Vagina (tissue), 2 donors: ENCODE data around the gene PSMB10. TPM values are rescaled to one million over a fixed set of nuclear protein-coding genes. Genes with fewer than 3 reads are reported as not detected.
"Not testable (repeated sequence)": the region's sequence is repeated elsewhere in the genome, so short reads cannot be mapped to it uniquely, and the experiment has no call there.

Experiments used
- DNase-seq, 2 donors: peaks; one replicate each; pipeline ENCODE4 v3.0.0-alpha.2; 2017; ENCODE audit errors: extremely low spot score in 2 of 2
- H3K27ac ChIP-seq: fragments of 200-600 bp; sonication (generic); one replicate; pipeline ENCODE4 v1.5.1; 2019
- H3K27me3 ChIP-seq: fragments of 200-600 bp; sonication (generic); one replicate; pipeline ENCODE4 v1.5.1; 2019
- H3K36me3 ChIP-seq, 2 donors: fragments of 200-600 bp; sonication (generic); one replicate each; pipeline ENCODE4 v1.5.1; 2017 to 2019
- H3K4me1 ChIP-seq: fragments of 200-600 bp; sonication (generic); one replicate; pipeline ENCODE4 v1.5.1; 2019
- H3K4me3 ChIP-seq, 2 donors: fragments of 200-600 bp; sonication (generic); 1 replicate in 1 of 2; 2 replicates in 1 of 2; pipeline ENCODE4 v1.5.1; 2016 to 2019
- H3K9me3 ChIP-seq: fragments of 200-600 bp; sonication (generic); one replicate; pipeline ENCODE4 v1.5.1; 2019
- POLR2A ChIP-seq, 2 donors: fragments of 450-650 bp; IDR thresholded peaks; one replicate each; pipeline ENCODE4 v1.6.1; 2017; ENCODE audit warnings: antibody characterized with exemption in 2 of 2, mild to moderate bottlenecking in 2 of 2, moderate library complexity in 2 of 2
- POLR2AphosphoS5 ChIP-seq, 2 donors: sonication (generic); formaldehyde crosslinking; IDR thresholded peaks; one replicate each; pipeline ENCODE4 v1.9.0; 2017; ENCODE audit warnings: antibody characterized with exemption in 2 of 2, mild to moderate bottlenecking in 2 of 2, low read depth in 1 of 2; ENCODE audit not compliant: insufficient read depth in 1 of 2
- intact Hi-C: fragments of 100-400 bp; cut with DNase I; formaldehyde crosslinking; loops from one replicate; pipeline ENCODE4 v1.15.1; 2023
- total RNA-seq: library from RNA; depleted of rRNA; stranded (reverse); fragments of >200 nt; gene quantifications from one replicate; pipeline ENCODE4 v1.2.3, GENCODE V29; 2016
- TF ChIP-seq, protein P1 (sequence below), 3 experiments: fragments of 450-650 bp in 2 of 3; fragments of 200-600 bp in 1 of 3; sonication (generic) in 1 of 3; IDR thresholded peaks; one replicate each; pipeline ENCODE4 v1.5.1; 2017 to 2019; ENCODE audit warnings: antibody characterized with exemption in 3 of 3, mild to moderate bottlenecking in 2 of 3, moderate library complexity in 2 of 3

The PSMB10 gene
- total RNA-seq, 1 donor from 2014 or later = 45.2 TPM

DNA sequence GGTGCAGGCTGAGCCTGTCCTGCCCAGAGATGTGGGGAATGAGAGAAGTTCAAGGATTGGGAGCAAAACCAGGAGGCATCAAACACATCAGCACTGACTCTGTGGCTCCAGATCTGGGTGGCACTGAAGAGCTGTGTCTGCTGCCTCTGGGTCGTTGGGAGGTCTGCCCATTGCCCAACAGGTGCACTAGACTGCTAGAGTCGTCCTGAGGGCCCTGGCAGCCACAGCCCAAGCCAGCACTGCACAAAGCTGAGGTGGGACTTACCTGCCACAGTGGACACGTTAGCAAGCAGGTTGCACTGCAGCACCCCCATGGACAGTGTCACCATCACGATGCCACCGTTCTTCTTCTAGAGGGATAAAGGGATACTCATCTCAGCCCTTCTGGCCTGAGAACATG lies 40.4 kb upstream of the PSMB10 start:
- Histone ChIP-seq H3K36me3 (no peaks in the 10 kb centered on the region), H3K4me3 (no peak overlapping the region), H3K9me3 (no peaks in the 10 kb centered on the region), H3K4me1 (no peaks in the 10 kb centered on the region), H3K27me3 (no peaks in the 10 kb centered on the region), H3K27ac (no peak overlapping the region)
- DNase-seq = no peak
- intact Hi-C loops = no loop called here
- TF ChIP-seq, protein P1, sequence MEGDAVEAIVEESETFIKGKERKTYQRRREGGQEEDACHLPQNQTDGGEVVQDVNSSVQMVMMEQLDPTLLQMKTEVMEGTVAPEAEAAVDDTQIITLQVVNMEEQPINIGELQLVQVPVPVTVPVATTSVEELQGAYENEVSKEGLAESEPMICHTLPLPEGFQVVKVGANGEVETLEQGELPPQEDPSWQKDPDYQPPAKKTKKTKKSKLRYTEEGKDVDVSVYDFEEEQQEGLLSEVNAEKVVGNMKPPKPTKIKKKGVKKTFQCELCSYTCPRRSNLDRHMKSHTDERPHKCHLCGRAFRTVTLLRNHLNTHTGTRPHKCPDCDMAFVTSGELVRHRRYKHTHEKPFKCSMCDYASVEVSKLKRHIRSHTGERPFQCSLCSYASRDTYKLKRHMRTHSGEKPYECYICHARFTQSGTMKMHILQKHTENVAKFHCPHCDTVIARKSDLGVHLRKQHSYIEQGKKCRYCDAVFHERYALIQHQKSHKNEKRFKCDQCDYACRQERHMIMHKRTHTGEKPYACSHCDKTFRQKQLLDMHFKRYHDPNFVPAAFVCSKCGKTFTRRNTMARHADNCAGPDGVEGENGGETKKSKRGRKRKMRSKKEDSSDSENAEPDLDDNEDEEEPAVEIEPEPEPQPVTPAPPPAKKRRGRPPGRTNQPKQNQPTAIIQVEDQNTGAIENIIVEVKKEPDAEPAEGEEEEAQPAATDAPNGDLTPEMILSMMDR (IDR thresholded peaks at IDR 0.05) = no peak
- TF ChIP-seq POLR2A (IDR thresholded peaks at IDR 0.05) = no peak
- no peak for TF ChIP-seq POLR2AphosphoS5 (IDR thresholded peaks at IDR 0.05; ENCODE audit: insufficient read depth in 1 of 2, low read depth in 1 of 2)

DNA sequence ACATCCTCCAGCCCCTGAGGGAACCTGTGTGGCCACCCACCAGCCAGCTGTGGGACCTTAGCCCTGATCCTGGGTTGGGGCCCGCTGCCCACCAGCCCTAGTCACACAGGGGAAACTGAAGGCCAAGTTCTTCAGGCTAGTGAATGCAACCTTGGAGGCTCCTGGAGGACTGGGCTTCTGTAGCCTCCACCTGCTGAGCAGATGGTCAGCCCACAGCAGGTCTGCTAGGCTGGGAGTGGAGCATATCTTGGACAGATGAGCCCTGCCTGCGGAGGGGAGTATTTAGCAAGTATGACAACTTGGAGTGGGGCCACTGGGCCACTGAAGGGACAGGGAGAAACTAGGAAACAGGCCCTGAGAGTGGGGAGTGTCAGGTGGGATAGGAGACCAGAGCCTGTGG lies 39.6 kb upstream of the PSMB10 start:
- Histone ChIP-seq H3K36me3 (no peaks in the 10 kb centered on the region), H3K4me3 (no peak overlapping the region), H3K9me3 (no peaks in the 10 kb centered on the region), H3K27me3 (no peaks in the 10 kb centered on the region), H3K27ac (no peak overlapping the region), H3K4me1 (no peaks in the 10 kb centered on the region)
- intact Hi-C loops = no loop called here
- no peak for TF ChIP-seq POLR2A (IDR thresholded peaks at IDR 0.05)
- TF ChIP-seq POLR2AphosphoS5 (IDR thresholded peaks at IDR 0.05; ENCODE audit: insufficient read depth in 1 of 2, low read depth in 1 of 2) = no peak
- TF ChIP-seq, protein P1 (IDR thresholded peaks at IDR 0.05) = no peak
- DNase-seq = no peak

DNA sequence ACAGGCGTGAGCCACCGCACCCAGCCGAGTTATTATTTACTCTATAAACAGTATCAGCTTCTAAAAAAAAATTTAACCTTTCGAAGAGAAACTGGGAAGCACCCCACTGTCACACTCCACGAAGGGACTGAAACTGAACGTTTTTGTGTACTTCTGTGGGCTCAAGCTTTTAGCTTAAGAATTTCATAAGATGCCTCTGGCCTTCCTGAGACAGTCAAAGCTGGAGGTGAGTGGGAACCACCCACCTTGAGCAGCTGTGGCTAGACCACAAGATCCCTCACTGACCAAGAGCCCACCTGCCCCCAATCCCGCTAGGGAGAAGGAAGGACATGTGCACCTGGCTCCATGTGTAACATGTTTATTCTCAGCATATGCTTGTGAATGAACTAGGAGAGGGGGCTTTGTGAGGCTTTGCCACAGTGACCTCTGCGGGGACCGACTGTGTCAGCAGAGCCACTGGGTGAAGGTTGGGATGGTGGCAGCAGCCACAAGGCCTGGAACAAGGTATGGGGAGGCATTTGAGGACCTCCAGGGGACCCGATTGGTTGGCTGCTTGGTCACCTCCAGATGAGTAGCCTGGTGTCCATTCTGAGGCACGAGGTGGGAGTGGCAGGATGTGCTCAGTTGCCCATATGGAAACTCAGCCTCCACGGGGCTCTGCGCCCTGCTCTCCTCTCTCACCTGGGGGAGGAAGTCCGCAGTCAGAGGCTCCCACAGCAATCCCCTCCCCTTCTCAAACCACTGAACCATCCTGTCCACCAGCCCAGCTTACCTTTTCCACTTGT lies 38.9 kb upstream of the PSMB10 start:
- Histone ChIP-seq H3K4me1 (no peaks in the 10 kb centered on the region), H3K9me3 (no peaks in the 10 kb centered on the region), H3K4me3 (no peak overlapping the region), H3K27me3 (no peaks in the 10 kb centered on the region), H3K27ac (no peak overlapping the region), H3K36me3 (no peaks in the 10 kb centered on the region)
- TF ChIP-seq POLR2AphosphoS5 (IDR thresholded peaks at IDR 0.05; ENCODE audit: insufficient read depth in 1 of 2, low read depth in 1 of 2) (no peak), POLR2A (IDR thresholded peaks at IDR 0.05) (no peak)
- TF ChIP-seq, protein P1 (IDR thresholded peaks at IDR 0.05) = no peak
- DNase-seq = no peak
- intact Hi-C loops = no loop called here

DNA sequence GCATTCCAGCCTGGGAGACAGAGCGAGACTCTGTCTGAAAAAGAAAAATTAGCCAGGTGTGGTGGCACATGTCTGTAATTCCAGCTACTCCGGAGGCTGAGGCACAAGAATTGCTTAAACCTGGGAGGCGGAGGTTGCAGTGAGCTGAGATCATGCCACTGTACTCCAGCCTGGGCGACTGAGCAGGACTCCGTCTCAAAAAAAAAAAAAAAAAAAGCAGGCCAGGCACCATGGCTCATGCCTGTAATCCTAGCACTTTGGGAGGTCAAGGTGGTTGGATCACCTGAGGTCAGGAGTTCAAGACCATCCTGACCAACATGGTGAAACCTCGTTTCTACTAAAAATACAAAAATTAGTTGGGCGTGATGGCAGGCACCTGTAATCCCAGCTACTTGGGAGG lies 35.6 kb upstream of the PSMB10 start:
- intact Hi-C loops, H3K9me3 ChIP-seq, H3K27me3 ChIP-seq: not testable (repeated sequence)

DNA sequence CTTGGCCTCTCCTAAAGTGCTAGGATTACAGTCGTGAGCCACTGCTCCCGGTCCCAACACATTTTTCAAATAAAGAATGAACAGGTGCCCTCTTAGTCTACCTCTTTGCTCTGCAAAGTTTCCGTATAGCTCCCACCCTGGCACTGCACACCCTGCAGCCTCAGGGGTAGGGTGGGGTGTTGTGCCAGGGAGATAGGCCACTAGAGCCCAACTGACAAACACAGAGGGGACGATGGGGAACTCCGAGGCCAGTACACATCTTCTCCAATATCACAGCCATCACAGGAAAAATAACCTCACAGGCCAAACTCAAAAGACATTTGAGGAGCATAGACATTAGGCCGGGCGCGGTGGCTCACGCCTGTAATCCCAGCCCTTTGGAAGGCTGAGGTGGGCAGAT lies 34.5 kb upstream of the PSMB10 start:
- Histone ChIP-seq H3K36me3 (no peaks in the 10 kb centered on the region), H3K27ac (no peak overlapping the region), H3K27me3 (no peaks in the 10 kb centered on the region), H3K9me3 (no peaks in the 10 kb centered on the region), H3K4me1 (peaks cover 28% of the 10 kb centered on the region), H3K4me3 (no peak overlapping the region)
- intact Hi-C loops = no loop called here
- no peak for DNase-seq
- TF ChIP-seq POLR2A (IDR thresholded peaks at IDR 0.05) (no peak), POLR2AphosphoS5 (IDR thresholded peaks at IDR 0.05; ENCODE audit: insufficient read depth in 1 of 2, low read depth in 1 of 2) (no peak)
- TF ChIP-seq, protein P1 (IDR thresholded peaks at IDR 0.05) = no peak

More for the DNA sequence above, 35.6 kb upstream of the PSMB10 start:
- DNase-seq, H3K4me3 ChIP-seq, H3K36me3 ChIP-seq, H3K27ac ChIP-seq: not testable (repeated sequence)
- peaks cover 16% of the 10 kb centered on the region for H3K4me1 ChIP-seq
